BLaER1 (cell line): ENCODE measurements around the gene NAPA.

Experiments
- H3K27ac ChIP-seq: shearing (Covaris generic); formaldehyde crosslinking; 2 replicates; pipeline ENCODE4 v1.8.1; 2022
- H3K27me3 ChIP-seq: shearing (Covaris generic); formaldehyde crosslinking; 2 replicates; pipeline ENCODE4 v1.8.1; 2022
- H3K36me3 ChIP-seq: shearing (Covaris generic); formaldehyde crosslinking; 2 replicates; pipeline ENCODE4 v1.8.1; 2022
- H3K4me1 ChIP-seq: shearing (Covaris generic); formaldehyde crosslinking; 2 replicates; pipeline ENCODE4 v1.8.1; 2022
- H3K4me2 ChIP-seq: shearing (Covaris generic); formaldehyde crosslinking; 2 replicates; pipeline ENCODE4 v1.8.1; 2022
- H3K4me3 ChIP-seq: shearing (Covaris generic); formaldehyde crosslinking; 2 replicates; pipeline ENCODE4 v1.8.1; 2022
- H3K9ac ChIP-seq: shearing (Covaris generic); formaldehyde crosslinking; 2 replicates; pipeline ENCODE4 v1.8.1; 2022
- H3K9me3 ChIP-seq: shearing (Covaris generic); formaldehyde crosslinking; 2 replicates; pipeline ENCODE4 v1.8.1; 2022
- H4K20me1 ChIP-seq: shearing (Covaris generic); formaldehyde crosslinking; 2 replicates; pipeline ENCODE4 v1.8.1; 2022
- Cebpa-rat ChIP-seq: shearing (Covaris generic); IDR thresholded peaks from 2 replicates; pipeline ENCODE4 v1.8.1; 2022

NAPA gene

GRCh38 chr19:47480658-47481057 lies 34.2 kb downstream of the NAPA start:
- no peak overlapping the region for H3K4me2 ChIP-seq

GRCh38 chr19:47479701-47480503 lies 35.0 kb downstream of the NAPA start:
- H3K27ac ChIP-seq: no peak overlapping the region
- no peaks in the 10 kb centered on the region for H4K20me1 ChIP-seq
- no peak for TF ChIP-seq Cebpa-rat
- H3K4me1 ChIP-seq: peaks cover 17% of the 10 kb centered on the region
- H3K9me3 ChIP-seq: no peaks in the 10 kb centered on the region
- H3K9ac ChIP-seq: no peak overlapping the region
- no peaks in the 10 kb centered on the region for H3K27me3 ChIP-seq
- no peaks in the 10 kb centered on the region for H3K36me3 ChIP-seq
- no peak overlapping the region for H3K4me3 ChIP-seq
- H3K4me2 ChIP-seq: no peak overlapping the region

More at GRCh38 chr19:47480658-47481057, 34.2 kb downstream of the NAPA start:
- Histone ChIP-seq H3K9ac (no peak overlapping the region), H3K36me3 (no peaks in the 10 kb centered on the region), H3K27me3 (no peaks in the 10 kb centered on the region), H3K27ac (no peak overlapping the region), H3K9me3 (no peaks in the 10 kb centered on the region), H4K20me1 (no peaks in the 10 kb centered on the region), H3K4me3 (no peak overlapping the region), H3K4me1 (peaks cover 24% of the 10 kb centered on the region)
- TF ChIP-seq Cebpa-rat: no peak

GRCh38 chr19:47476438-47476972 lies 38.4 kb downstream of the NAPA start:
- Histone ChIP-seq H3K4me2 (peak overlapping the region; percentile 2; the same call in 1 of the 2 replicates), H3K36me3 (no peaks in the 10 kb centered on the region), H4K20me1 (no peaks in the 10 kb centered on the region; the same call in 1 of the 2 replicates), H3K9me3 (no peaks in the 10 kb centered on the region), H3K27me3 (peaks cover 7% of the 10 kb centered on the region; the same call in 1 of the 2 replicates), H3K9ac (no peak overlapping the region), H3K4me1 (peaks cover 10% of the 10 kb centered on the region), H3K27ac (no peak overlapping the region), H3K4me3 (no peak overlapping the region)
- no peak for TF ChIP-seq Cebpa-rat

- no peak overlapping the region for H3K4me2 ChIP-seq
- H4K20me1 ChIP-seq: peaks cover 8% of the 10 kb centered on the region; the same call in 1 of the 2 replicates
- H3K27me3 ChIP-seq: peaks cover 17% of the 10 kb centered on the region
- TF ChIP-seq Cebpa-rat: no peak
- H3K4me3 ChIP-seq: no peak overlapping the region
- no peaks in the 10 kb centered on the region for H3K36me3 ChIP-seq
- no peaks in the 10 kb centered on the region for H3K9me3 ChIP-seq
- no peak overlapping the region for H3K27ac ChIP-seq
- peaks cover 10% of the 10 kb centered on the region for H3K4me1 ChIP-seq
- H3K9ac ChIP-seq: no peak overlapping the region
Observed at GRCh38 chr19:47475465-47475864, 39.4 kb downstream of the NAPA start.

- no peaks in the 10 kb centered on the region for H3K36me3 ChIP-seq
- no peak overlapping the region for H3K4me3 ChIP-seq
- H3K27ac ChIP-seq: no peak overlapping the region
- peaks cover 10% of the 10 kb centered on the region for H3K4me1 ChIP-seq
- TF ChIP-seq Cebpa-rat: no peak
- no peak overlapping the region for H3K9ac ChIP-seq
- H3K9me3 ChIP-seq: no peaks in the 10 kb centered on the region
- peaks cover 39% of the 10 kb centered on the region for H3K27me3 ChIP-seq
- H3K4me2 ChIP-seq: no peak overlapping the region
- H4K20me1 ChIP-seq: peaks cover 24% of the 10 kb centered on the region; the same call in 1 of the 2 replicates
Observed at GRCh38 chr19:47473336-47473735, 41.5 kb downstream of the NAPA start.

GRCh38 chr19:47471733-47472457 lies 43.0 kb downstream of the NAPA start, which contains the start of gene SLC8A2:
SLC8A2 (minus strand) TSS chr19:47471893; CDS start chr19:47466403, 5,490 bp downstream.
- H3K9ac ChIP-seq: no peak within 1 kb of the TSS
- no peak within 1 kb of the TSS for H3K4me3 ChIP-seq
- peak within 1 kb of the TSS; percentile 52 for H3K4me2 ChIP-seq

GRCh38 chr19:47471381-47471732 lies 43.5 kb downstream of the NAPA start:
- Histone ChIP-seq H3K9ac (no peak overlapping the region), H3K27me3 (peaks cover 58% of the 10 kb centered on the region), H3K4me2 (0 out of 2 replicates have a peak overlapping the region, but pooled peaks have one; percentile 34), H3K4me1 (peaks cover 7% of the 10 kb centered on the region), H4K20me1 (peaks cover 26% of the 10 kb centered on the region; the same call in 1 of the 2 replicates), H3K4me3 (no peak overlapping the region), H3K9me3 (no peaks in the 10 kb centered on the region), H3K27ac (no peak overlapping the region), H3K36me3 (no peaks in the 10 kb centered on the region)
- no peak for TF ChIP-seq Cebpa-rat

More at GRCh38 chr19:47471733-47472457, 43.0 kb downstream of the NAPA start, which contains the start of gene SLC8A2:
- peaks cover 10% of the 10 kb centered on the region for H3K4me1 ChIP-seq
- no peak for TF ChIP-seq Cebpa-rat
- peaks cover 26% of the 10 kb centered on the region; the same call in 1 of the 2 replicates for H4K20me1 ChIP-seq
- H3K36me3 ChIP-seq: no peaks in the 10 kb centered on the region
- peaks cover 53% of the 10 kb centered on the region for H3K27me3 ChIP-seq
- no peak within 1 kb of the TSS for H3K27ac ChIP-seq
- no peaks in the 10 kb centered on the region for H3K9me3 ChIP-seq

GRCh38 chr19:47470447-47471195 lies 44.2 kb downstream of the NAPA start:
- Histone ChIP-seq H3K27ac (no peak overlapping the region), H3K4me1 (peaks cover 6% of the 10 kb centered on the region; the same call in 1 of the 2 replicates), H3K36me3 (no peaks in the 10 kb centered on the region), H3K9ac (no peak overlapping the region), H3K4me3 (no peak overlapping the region), H3K4me2 (no peak overlapping the region), H3K9me3 (no peaks in the 10 kb centered on the region), H3K27me3 (peaks cover 58% of the 10 kb centered on the region), H4K20me1 (peaks cover 26% of the 10 kb centered on the region; the same call in 1 of the 2 replicates)
- no peak for TF ChIP-seq Cebpa-rat

GRCh38 chr19:47469719-47470118 lies 45.1 kb downstream of the NAPA start:
- Histone ChIP-seq H3K27ac (no peak overlapping the region), H3K9ac (no peak overlapping the region), H3K4me3 (no peak overlapping the region), H3K4me2 (no peak overlapping the region), H4K20me1 (peaks cover 26% of the 10 kb centered on the region; the same call in 1 of the 2 replicates), H3K4me1 (peaks cover 6% of the 10 kb centered on the region; the same call in 1 of the 2 replicates), H3K27me3 (peaks cover 58% of the 10 kb centered on the region), H3K9me3 (no peaks in the 10 kb centered on the region), H3K36me3 (no peaks in the 10 kb centered on the region)
- TF ChIP-seq Cebpa-rat: no peak
